ENCODE measurements around the gene PCGF1. TPM values are rescaled to one million over a fixed set of nuclear protein-coding genes. Genes with fewer than 3 reads are reported as not detected.

The PCGF1 gene
- total and polyA plus RNA-seq, 2 donors: 14.1 to 29.0 TPM

GRCh38 chr2:74498500-74499266, 8.8 kb downstream of the PCGF1 start:
- Histone ChIP-seq H3K27ac (ENCODE audit: low read depth in 1 of 2, low read length in 1 of 2) (no peak overlapping the region), H3K9me3 (ENCODE audit: control insufficient read depth in 2 of 2, insufficient read depth in 1 of 2, low read length in 1 of 2) (peaks cover 0 to 12% of the 10 kb centered on the region in 2 donors), H3K27me3 (ENCODE audit: control insufficient read depth in 2 of 2, insufficient read depth in 1 of 2, low read length in 1 of 2) (peaks cover 76 to 80% of the 10 kb centered on the region in 2 donors), H3K4me3 (ENCODE audit: low read length in 2 of 2) (peak overlapping the region in 1 of 2 donors; percentile 29), H3K36me3 (ENCODE audit: control insufficient read depth in 2 of 2, insufficient read depth in 2 of 2, low read length in 1 of 2) (peaks cover 1 to 7% of the 10 kb centered on the region in 2 donors), H3K4me1 (ENCODE audit: control insufficient read depth in 2 of 2, insufficient read depth in 2 of 2, low read length in 2 of 2) (peaks cover 20 to 46% of the 10 kb centered on the region in 2 donors)
- DNase-seq (ENCODE audit: low read depth in 6 of 9, low spot score in 9 of 9): peak in 1 of 9 donors; percentile 27
- 2% methylated on average over 41 of the region's 41 CpGs for WGBS

GRCh38 chr2:74497777-74498499, 9.6 kb downstream of the PCGF1 start:
- peaks cover 8 to 13% of the 10 kb centered on the region in 2 donors for H3K36me3 ChIP-seq (ENCODE audit: control insufficient read depth in 2 of 2, insufficient read depth in 2 of 2, low read length in 1 of 2)
- H3K4me1 ChIP-seq (ENCODE audit: control insufficient read depth in 2 of 2, insufficient read depth in 2 of 2, low read length in 2 of 2): peaks cover 15 to 39% of the 10 kb centered on the region in 2 donors
- peaks cover 0 to 12% of the 10 kb centered on the region in 2 donors for H3K9me3 ChIP-seq (ENCODE audit: control insufficient read depth in 2 of 2, insufficient read depth in 1 of 2, low read length in 1 of 2)
- H3K27ac ChIP-seq (ENCODE audit: low read depth in 1 of 2, low read length in 1 of 2): no peak overlapping the region
- peaks cover 69 to 72% of the 10 kb centered on the region in 2 donors for H3K27me3 ChIP-seq (ENCODE audit: control insufficient read depth in 2 of 2, insufficient read depth in 1 of 2, low read length in 1 of 2)
- DNase-seq (ENCODE audit: low read depth in 6 of 9, low spot score in 9 of 9): no peak
- 5% methylated on average over 61 of the region's 61 CpGs for WGBS
- peak overlapping the region; percentile 19 to 29 for H3K4me3 ChIP-seq (ENCODE audit: low read length in 2 of 2)

GRCh38 chr2:74496997-74497776, 10.3 kb downstream of the PCGF1 start:
- peaks cover 0 to 12% of the 10 kb centered on the region in 2 donors for H3K9me3 ChIP-seq (ENCODE audit: control insufficient read depth in 2 of 2, insufficient read depth in 1 of 2, low read length in 1 of 2)
- WGBS: 66% methylated on average over 19 of the region's 19 CpGs
- H3K27ac ChIP-seq (ENCODE audit: low read depth in 1 of 2, low read length in 1 of 2): no peak overlapping the region
- peak overlapping the region in 1 of 2 donors; percentile 19 for H3K4me3 ChIP-seq (ENCODE audit: low read length in 2 of 2)
- peaks cover 16 to 20% of the 10 kb centered on the region in 2 donors for H3K36me3 ChIP-seq (ENCODE audit: control insufficient read depth in 2 of 2, insufficient read depth in 2 of 2, low read length in 1 of 2)
- no peak for DNase-seq (ENCODE audit: low read depth in 6 of 9, low spot score in 9 of 9)
- H3K4me1 ChIP-seq (ENCODE audit: control insufficient read depth in 2 of 2, insufficient read depth in 2 of 2, low read length in 2 of 2): peaks cover 12 to 31% of the 10 kb centered on the region in 2 donors
- H3K27me3 ChIP-seq (ENCODE audit: control insufficient read depth in 2 of 2, insufficient read depth in 1 of 2, low read length in 1 of 2): peaks cover 61 to 65% of the 10 kb centered on the region in 2 donors

GRCh38 chr2:74495440-74495839, 12.1 kb downstream of the PCGF1 start:
- no peak for DNase-seq (ENCODE audit: low read depth in 6 of 9, low spot score in 9 of 9)

GRCh38 chr2:74493546-74493945, 13.9 kb downstream of the PCGF1 start:
- Histone ChIP-seq H3K36me3 (ENCODE audit: control insufficient read depth in 2 of 2, insufficient read depth in 2 of 2, low read length in 1 of 2) (peaks cover 42 to 46% of the 10 kb centered on the region in 2 donors), H3K27ac (ENCODE audit: low read depth in 1 of 2, low read length in 1 of 2) (no peak overlapping the region), H3K4me3 (ENCODE audit: low read length in 2 of 2) (no peak overlapping the region), H3K9me3 (ENCODE audit: control insufficient read depth in 2 of 2, insufficient read depth in 1 of 2, low read length in 1 of 2) (peaks cover 0 to 5% of the 10 kb centered on the region in 2 donors), H3K27me3 (ENCODE audit: control insufficient read depth in 2 of 2, insufficient read depth in 1 of 2, low read length in 1 of 2) (peaks cover 25 to 28% of the 10 kb centered on the region in 2 donors), H3K4me1 (ENCODE audit: control insufficient read depth in 2 of 2, insufficient read depth in 2 of 2, low read length in 2 of 2) (peaks cover 10 to 13% of the 10 kb centered on the region in 2 donors)
- 93% methylated on average over 3 of the region's 3 CpGs for WGBS
- DNase-seq (ENCODE audit: low read depth in 6 of 9, low spot score in 9 of 9): no peak

More at GRCh38 chr2:74495440-74495839, 12.1 kb downstream of the PCGF1 start:
- peaks cover 33 to 38% of the 10 kb centered on the region in 2 donors for H3K36me3 ChIP-seq (ENCODE audit: control insufficient read depth in 2 of 2, insufficient read depth in 2 of 2, low read length in 1 of 2)
- H3K27me3 ChIP-seq (ENCODE audit: control insufficient read depth in 2 of 2, insufficient read depth in 1 of 2, low read length in 1 of 2): peaks cover 44 to 47% of the 10 kb centered on the region in 2 donors
- WGBS: 96% methylated on average over 1 of the region's 1 CpG
- H3K4me3 ChIP-seq (ENCODE audit: low read length in 2 of 2): no peak overlapping the region
- peaks cover 0 to 12% of the 10 kb centered on the region in 2 donors for H3K9me3 ChIP-seq (ENCODE audit: control insufficient read depth in 2 of 2, insufficient read depth in 1 of 2, low read length in 1 of 2)
- peaks cover 12 to 28% of the 10 kb centered on the region in 2 donors for H3K4me1 ChIP-seq (ENCODE audit: control insufficient read depth in 2 of 2, insufficient read depth in 2 of 2, low read length in 2 of 2)
- H3K27ac ChIP-seq (ENCODE audit: low read depth in 1 of 2, low read length in 1 of 2): no peak overlapping the region

GRCh38 chr2:74491648-74492544, 15.6 kb downstream of the PCGF1 start:
- DNase-seq (ENCODE audit: low read depth in 6 of 9, low spot score in 9 of 9): no peak
- WGBS: 96% methylated on average over 12 of the region's 12 CpGs

GRCh38 chr2:74489906-74490305, 17.6 kb downstream of the PCGF1 start:
- WGBS: 99% methylated on average over 9 of the region's 9 CpGs
- no peak overlapping the region for H3K27ac ChIP-seq (ENCODE audit: low read depth in 1 of 2, low read length in 1 of 2)
- H3K9me3 ChIP-seq (ENCODE audit: control insufficient read depth in 2 of 2, insufficient read depth in 1 of 2, low read length in 1 of 2): no peaks in the 10 kb centered on the region
- no peak for DNase-seq (ENCODE audit: low read depth in 6 of 9, low spot score in 9 of 9)
- peaks cover 46 to 57% of the 10 kb centered on the region in 2 donors for H3K36me3 ChIP-seq (ENCODE audit: control insufficient read depth in 2 of 2, insufficient read depth in 2 of 2, low read length in 1 of 2)
- H3K4me1 ChIP-seq (ENCODE audit: control insufficient read depth in 2 of 2, insufficient read depth in 2 of 2, low read length in 2 of 2): no peaks in the 10 kb centered on the region
- H3K27me3 ChIP-seq (ENCODE audit: control insufficient read depth in 2 of 2, insufficient read depth in 1 of 2, low read length in 1 of 2): no peaks in the 10 kb centered on the region
- H3K4me3 ChIP-seq (ENCODE audit: low read length in 2 of 2): no peak overlapping the region

More at GRCh38 chr2:74491648-74492544, 15.6 kb downstream of the PCGF1 start:
- Histone ChIP-seq H3K27ac (ENCODE audit: low read depth in 1 of 2, low read length in 1 of 2) (no peak overlapping the region), H3K4me3 (ENCODE audit: low read length in 2 of 2) (no peak overlapping the region), H3K9me3 (ENCODE audit: control insufficient read depth in 2 of 2, insufficient read depth in 1 of 2, low read length in 1 of 2) (no peaks in the 10 kb centered on the region), H3K4me1 (ENCODE audit: control insufficient read depth in 2 of 2, insufficient read depth in 2 of 2, low read length in 2 of 2) (no peaks in the 10 kb centered on the region), H3K27me3 (ENCODE audit: control insufficient read depth in 2 of 2, insufficient read depth in 1 of 2, low read length in 1 of 2) (peaks cover 9 to 12% of the 10 kb centered on the region in 2 donors), H3K36me3 (ENCODE audit: control insufficient read depth in 2 of 2, insufficient read depth in 2 of 2, low read length in 1 of 2) (peaks cover 42 to 50% of the 10 kb centered on the region in 2 donors)

All from thymus (tissue), 11 donors.